ENCODE measurements around the gene LDLRAD2. TPM values are rescaled to one million over a fixed set of nuclear protein-coding genes. Genes with fewer than 3 reads are reported as not detected.

Gene LDLRAD2
- total and polyA plus RNA-seq, 2 of the 4 experiments (the other 2 are of a cell fraction), result 0.05 TPM; not detected in 1

DNA sequence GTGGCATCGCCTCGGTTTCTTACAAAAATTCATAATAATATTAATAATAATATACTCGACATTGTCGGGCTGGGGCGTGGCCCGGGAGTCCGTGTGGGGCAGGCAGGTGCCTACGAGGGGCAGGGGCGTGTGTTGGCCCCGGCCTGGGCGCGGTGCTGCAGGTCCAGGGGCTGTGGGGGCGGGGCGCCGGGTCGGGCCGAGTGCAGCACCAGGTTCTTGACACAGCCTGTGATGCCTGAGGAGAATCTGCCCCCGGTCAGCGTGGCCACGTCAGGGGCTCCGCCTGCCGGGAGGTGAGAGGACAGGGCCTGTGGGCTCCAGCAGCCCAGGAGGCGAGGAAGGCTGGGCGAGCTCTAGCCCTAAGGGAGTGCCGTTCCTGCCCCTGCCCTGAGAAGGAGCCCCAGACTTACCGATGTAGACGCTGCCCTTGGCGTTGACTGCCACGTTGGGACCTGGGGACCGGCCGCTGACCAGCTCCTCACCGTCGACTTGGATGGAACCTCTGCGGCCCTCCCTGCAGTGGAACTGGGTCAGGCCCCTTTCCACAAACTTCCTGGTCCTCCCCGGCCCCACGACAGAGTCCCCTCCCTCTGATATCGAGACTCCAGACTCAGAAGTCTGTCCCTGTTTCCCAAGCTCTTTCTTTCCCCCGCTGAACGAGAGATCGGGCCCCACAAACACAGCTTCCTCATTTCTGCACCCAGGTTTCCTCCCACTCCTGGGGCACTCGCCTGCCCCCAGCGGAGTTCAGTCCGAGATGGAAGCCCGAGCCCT lies 11.3 kb downstream of the LDLRAD2 start:
- Histone ChIP-seq H3K18ac (ENCODE audit: low read depth, low read length) (no peak overlapping the region), H3K4me3 (ENCODE audit: insufficient read depth, low read depth, low read length) (no peak overlapping the region), H2BK20ac (ENCODE audit: low read depth, low read length) (no peak overlapping the region), H4K91ac (ENCODE audit: insufficient read depth, low read depth, low read length) (no peak overlapping the region), H3K79me1 (ENCODE audit: low read depth in 1 of 2, low read length in 2 of 2) (no peaks in the 10 kb centered on the region), H4K5ac (ENCODE audit: low read depth, low read length) (no peak overlapping the region), H2BK120ac (ENCODE audit: low read depth, low read length) (no peak overlapping the region), H2AK5ac (ENCODE audit: low read depth, low read length) (no peak overlapping the region), H4K8ac (ENCODE audit: low read depth in 2 of 2, low read length in 2 of 2) (no peak overlapping the region), H3K4me2 (ENCODE audit: low read depth, low read length) (no peak overlapping the region), H4K20me1 (ENCODE audit: insufficient read depth, low read length) (no peaks in the 10 kb centered on the region), H3K9me3 (ENCODE audit: control insufficient read depth, insufficient read depth, low read length) (no peaks in the 10 kb centered on the region), H3K14ac (replicated peaks; ENCODE audit: low read depth, low read length) (no peak overlapping the region), H3K4ac (ENCODE audit: low read depth, low read length) (no peak overlapping the region), H3K9ac (ENCODE audit: low read depth, low read length) (no peak overlapping the region), H3K27ac (ENCODE audit: insufficient read depth, low read length) (no peak overlapping the region), H2BK5ac (ENCODE audit: low read depth, low read length, poor library complexity, severe bottlenecking) (no peak overlapping the region), H3K56ac (ENCODE audit: extremely low read depth, insufficient read depth, low read length) (no peak overlapping the region), H2BK15ac (ENCODE audit: low read depth, low read length) (no peak overlapping the region), H3K23ac (ENCODE audit: low read depth, low read length) (no peak overlapping the region), H3K4me1 (ENCODE audit: control insufficient read depth, insufficient read depth, low read length) (no peaks in the 10 kb centered on the region), H3K27me3 (ENCODE audit: control insufficient read depth, insufficient read depth, low read length) (no peaks in the 10 kb centered on the region), H3K9me1 (ENCODE audit: insufficient read depth, low read length) (peaks cover 2% of the 10 kb centered on the region), H2AFZ (replicated peaks; ENCODE audit: low read length, poor library complexity) (no peak overlapping the region), H2AK9ac (replicated peaks; ENCODE audit: low read depth, low read length, poor library complexity) (no peak overlapping the region), H3K36me3 (ENCODE audit: control insufficient read depth, insufficient read depth, low read length) (peaks cover 53% of the 10 kb centered on the region)
- WGBS, 2 experiments (ENCODE audit: extremely low coverage in 2 of 2, insufficient read length in 1 of 2), result 95% methylated on average over 20 of the region's 44 CpGs; no CpG with 5 or more reads in 1 of the 2 experiments
- ChIA-PET CTCF (no interaction called here), POLR2A (ENCODE audit: unreplicated experiment) (no interaction called here)
- DNase-seq, result no peak
- in situ Hi-C loops (cut with MboI; ENCODE audit: low sequenced_read_pairs), result no loop called here
- BruUV-seq (replicated peaks), result TSS peak; percentile 95
- dilution Hi-C loops (cut with HindIII; ENCODE audit: low sequenced_read_pairs, unreplicated experiment), result no loop called here
- intact Hi-C loops (cut with micrococcal nuclease), result no loop called here
- no peak for TF ChIP-seq RAD21 (IDR thresholded peaks at IDR 0.05; ENCODE audit: low read length)
- no peak for TF ChIP-seq NFE2L2 (IDR thresholded peaks at IDR 0.05; ENCODE audit: low read depth, low read length)
- TF ChIP-seq, protein P1, sequence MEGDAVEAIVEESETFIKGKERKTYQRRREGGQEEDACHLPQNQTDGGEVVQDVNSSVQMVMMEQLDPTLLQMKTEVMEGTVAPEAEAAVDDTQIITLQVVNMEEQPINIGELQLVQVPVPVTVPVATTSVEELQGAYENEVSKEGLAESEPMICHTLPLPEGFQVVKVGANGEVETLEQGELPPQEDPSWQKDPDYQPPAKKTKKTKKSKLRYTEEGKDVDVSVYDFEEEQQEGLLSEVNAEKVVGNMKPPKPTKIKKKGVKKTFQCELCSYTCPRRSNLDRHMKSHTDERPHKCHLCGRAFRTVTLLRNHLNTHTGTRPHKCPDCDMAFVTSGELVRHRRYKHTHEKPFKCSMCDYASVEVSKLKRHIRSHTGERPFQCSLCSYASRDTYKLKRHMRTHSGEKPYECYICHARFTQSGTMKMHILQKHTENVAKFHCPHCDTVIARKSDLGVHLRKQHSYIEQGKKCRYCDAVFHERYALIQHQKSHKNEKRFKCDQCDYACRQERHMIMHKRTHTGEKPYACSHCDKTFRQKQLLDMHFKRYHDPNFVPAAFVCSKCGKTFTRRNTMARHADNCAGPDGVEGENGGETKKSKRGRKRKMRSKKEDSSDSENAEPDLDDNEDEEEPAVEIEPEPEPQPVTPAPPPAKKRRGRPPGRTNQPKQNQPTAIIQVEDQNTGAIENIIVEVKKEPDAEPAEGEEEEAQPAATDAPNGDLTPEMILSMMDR (conservative IDR thresholded peaks at IDR 0.05; ENCODE audit: low read depth, low read length), result no peak
- TF ChIP-seq BHLHE40 (IDR thresholded peaks at IDR 0.05; ENCODE audit: low read depth, low read length), result no peak
- TF ChIP-seq CHD1 (IDR thresholded peaks at IDR 0.05; ENCODE audit: low read depth, low read length), result no peak
- TF ChIP-seq MAZ (IDR thresholded peaks at IDR 0.05; ENCODE audit: borderline replicate concordance, low read depth, low read length), result no peak
- no peak for TF ChIP-seq RCOR1 (IDR thresholded peaks at IDR 0.05; ENCODE audit: insufficient replicate concordance, low read length)
- TF ChIP-seq, protein P2, sequence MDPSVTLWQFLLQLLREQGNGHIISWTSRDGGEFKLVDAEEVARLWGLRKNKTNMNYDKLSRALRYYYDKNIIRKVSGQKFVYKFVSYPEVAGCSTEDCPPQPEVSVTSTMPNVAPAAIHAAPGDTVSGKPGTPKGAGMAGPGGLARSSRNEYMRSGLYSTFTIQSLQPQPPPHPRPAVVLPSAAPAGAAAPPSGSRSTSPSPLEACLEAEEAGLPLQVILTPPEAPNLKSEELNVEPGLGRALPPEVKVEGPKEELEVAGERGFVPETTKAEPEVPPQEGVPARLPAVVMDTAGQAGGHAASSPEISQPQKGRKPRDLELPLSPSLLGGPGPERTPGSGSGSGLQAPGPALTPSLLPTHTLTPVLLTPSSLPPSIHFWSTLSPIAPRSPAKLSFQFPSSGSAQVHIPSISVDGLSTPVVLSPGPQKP (IDR thresholded peaks at IDR 0.05; ENCODE audit: borderline replicate concordance, low read depth, low read length), result no peak
- TF ChIP-seq FOS (IDR thresholded peaks at IDR 0.05; ENCODE audit: low read depth, low read length), result no peak
- no peak for TF ChIP-seq SMC3 (IDR thresholded peaks at IDR 0.05; ENCODE audit: low read depth, low read length)
- ATAC-seq (ENCODE audit: low read depth), result no peak

All from IMR-90 (cell line).